ENCODE results near the gene ABL2. TPM values are rescaled to one million over a fixed set of nuclear protein-coding genes. Genes with fewer than 3 reads are reported as not detected.
A peak's percentile ranks its signal among the peaks of the same experiment; 100 is the strongest.

The ABL2 gene
- total RNA-seq, 1 experiment from 2014 or later: 18.3 TPM

- TF ChIP-seq ZNF396 (CRISPR knock-in tag; IDR thresholded peaks at IDR 0.05; ENCODE audit: borderline replicate concordance) (no peak), ZNF512 (CRISPR knock-in tag; IDR thresholded peaks at IDR 0.05; ENCODE audit: borderline replicate concordance) (no peak), ATF6 (CRISPR knock-in tag; IDR thresholded peaks at IDR 0.05) (no peak), PRRX2 (CRISPR knock-in tag; IDR thresholded peaks at IDR 0.05) (no peak), NR3C1 (CRISPR knock-in tag; conservative IDR thresholded peaks at IDR 0.05; ENCODE audit: low read depth) (no peak), ZNF138 (CRISPR knock-in tag; conservative IDR thresholded peaks at IDR 0.05) (no peak), NR1H2 (CRISPR knock-in tag; IDR thresholded peaks at IDR 0.05) (no peak), OVOL2 (CRISPR knock-in tag; IDR thresholded peaks at IDR 0.05; ENCODE audit: borderline replicate concordance) (no peak), KAT7 (CRISPR knock-in tag; IDR thresholded peaks at IDR 0.05; ENCODE audit: borderline replicate concordance) (0 out of 2 replicates have a peak, but pooled peaks have one; percentile 60), CREB1 (CRISPR knock-in tag; IDR thresholded peaks at IDR 0.05) (no peak), ATF2 (CRISPR knock-in tag; IDR thresholded peaks at IDR 0.05; ENCODE audit: borderline replicate concordance, low read depth) (peak; percentile 26; the same call in 1 of the 2 replicates), E2F1 (CRISPR knock-in tag; IDR thresholded peaks at IDR 0.05) (0 out of 2 replicates have a peak, but pooled peaks have one; percentile 61), CBFB (CRISPR knock-in tag; IDR thresholded peaks at IDR 0.05; ENCODE audit: low read depth) (no peak), EMX1 (CRISPR knock-in tag; IDR thresholded peaks at IDR 0.05) (no peak), GABPB1 (CRISPR knock-in tag; IDR thresholded peaks at IDR 0.05) (peak; percentile 43; the same call in 1 of the 2 replicates), STAT6 (CRISPR knock-in tag; conservative IDR thresholded peaks at IDR 0.05; ENCODE audit: low read depth) (no peak), ZNF532 (CRISPR knock-in tag; IDR thresholded peaks at IDR 0.05; ENCODE audit: borderline replicate concordance) (no peak), ZNF317 (CRISPR knock-in tag; IDR thresholded peaks at IDR 0.05; ENCODE audit: borderline replicate concordance, low read depth) (0 out of 2 replicates have a peak, but pooled peaks have one; percentile 23), NFYB (CRISPR knock-in tag; conservative IDR thresholded peaks at IDR 0.05; ENCODE audit: low read depth) (peak; percentile 76), ZNF219 (CRISPR knock-in tag; IDR thresholded peaks at IDR 0.05; ENCODE audit: borderline replicate concordance) (no peak), ZNF232 (CRISPR knock-in tag; IDR thresholded peaks at IDR 0.05) (0 out of 2 replicates have a peak, but pooled peaks have one; percentile 74), AR (CRISPR knock-in tag; IDR thresholded peaks at IDR 0.05) (no peak)
These were observed 147.7 kb downstream of the ABL2 start, which contains the start of gene TOR3A (continued) for GRCh38 chr1:179081687-179082332.

All from WTC11 (cell line).